K562 (cell line): ENCODE measurements around the gene SPINT1. TPM values are rescaled to one million over a fixed set of nuclear protein-coding genes. Genes with fewer than 3 reads are reported as not detected.

Experiments used
- BDP1 ChIP-seq: IDR thresholded peaks from 3 replicates; pipeline ENCODE4 v1.6.1; 2011; ENCODE audit not compliant: insufficient read length, insufficient read depth
- CREBBP ChIP-seq: IDR thresholded peaks from one replicate; pipeline ENCODE4 v1.6.1; 2012; ENCODE audit warnings: low read depth, mild to moderate bottlenecking, control low read depth, inconsistent platforms, low read length
- FOXK2 ChIP-seq, 2 experiments: fragments of 450-650 bp; IDR thresholded peaks in 1 of 2; conservative IDR thresholded peaks in 1 of 2; 2 replicates each; pipeline ENCODE4 v1.6.1; 2016; ENCODE audit warnings: low read depth in 2 of 2, mild to moderate bottlenecking in 1 of 2
- LCOR ChIP-seq: sonication (generic); formaldehyde crosslinking; IDR thresholded peaks from 2 replicates; pipeline ENCODE4 v1.8.0; 2022; ENCODE audit warnings: mild to moderate bottlenecking, missing genetic modification reagents
- NR2F6 ChIP-seq: fragments of 450-650 bp; formaldehyde crosslinking; IDR thresholded peaks from 2 replicates; pipeline ENCODE4 v1.4.0; 2020; ENCODE audit warnings: mild to moderate bottlenecking
- PURB ChIP-seq: sonication (generic); formaldehyde crosslinking; IDR thresholded peaks from 2 replicates; pipeline ENCODE4 v1.9.0; 2021; ENCODE audit warnings: low read depth, mild to moderate bottlenecking, missing genetic modification reagents
- STAG1 ChIP-seq: sonication (generic); formaldehyde crosslinking; IDR thresholded peaks from 2 replicates; pipeline ENCODE4 v1.5.0; 2020; ENCODE audit warnings: missing genetic modification reagents, borderline replicate concordance
- USF1 ChIP-seq: sonication (generic); formaldehyde crosslinking; IDR thresholded peaks from 2 replicates; pipeline ENCODE4 v1.9.0; 2022; ENCODE audit warnings: mild to moderate bottlenecking, missing genetic modification reagents
- ZC3H8 ChIP-seq: fragments of 450-650 bp; IDR thresholded peaks from 2 replicates; pipeline ENCODE4 v1.6.1; 2017
- ZNF551 ChIP-seq: fragments of 250-450 bp; sonication (Bioruptor Pico); IDR thresholded peaks from 2 replicates; pipeline ENCODE4 v1.5.0; 2021; ENCODE audit warnings: mild to moderate bottlenecking, moderate library complexity
- polyA plus RNA-seq, 8 experiments: library from polyadenylated mRNA; depleted of rRNA in 4 of 8; stranded (reverse) in 5 of 8; unstranded in 3 of 8; fragments of >200 nt; fragmentation: Nextera tagmentation in 2 of 8; fragmentation: Illumina TruSeq in 1 of 8; extraction: Ambion mirVana in 2 of 8; extraction: Trizol in 1 of 8; gene quantifications; 2 replicates each; pipeline versions ENCODE4 v1.2.1 to v1.2.3, GENCODE V29; 2011 to 2014; ENCODE audit warnings: inconsistent platforms in 1 of 8, missing spikeins in 1 of 8
- total RNA-seq, 7 experiments: library from RNA; depleted of rRNA in 6 of 7; stranded (reverse); fragments of >200 nt in 6 of 7; fragmentation: Illumina TruSeq in 2 of 7; extraction: Trizol in 2 of 7; gene quantifications; 2 replicates each; pipeline versions ENCODE4 v1.2.1 to v1.2.3, GENCODE V29; 2011 to 2021; ENCODE audit warnings: low replicate concordance in 1 of 7
- TF ChIP-seq, protein P1 (sequence below): fragments of 150-350 bp; conservative IDR thresholded peaks from 2 replicates; pipeline ENCODE4 v1.6.1; 2014; ENCODE audit warnings: low read length
- TF ChIP-seq, protein P2 (sequence below): sonication (generic); formaldehyde crosslinking; IDR thresholded peaks from 2 replicates; pipeline ENCODE4 v1.8.0; 2023; ENCODE audit warnings: mild to moderate bottlenecking, missing genetic modification reagents
- TF ChIP-seq, protein P3 (sequence below): IDR thresholded peaks from 2 replicates; pipeline ENCODE4 v1.6.1; 2016; ENCODE audit warnings: missing genetic modification characterization, missing compliant biosample characterization
- TF ChIP-seq, protein P4 (sequence below), 3 experiments: fragments of 200-800 bp in 1 of 3; fragments of 250-450 bp in 1 of 3; fragments of 450-650 bp in 1 of 3; sonication (Bioruptor Pico) in 1 of 3; sonication (Bioruptor generic) in 1 of 3; formaldehyde crosslinking in 1 of 3; IDR thresholded peaks; 2 replicates each; pipeline versions ENCODE4 v1.6.1 to v1.8.0; 2016 to 2022; ENCODE audit warnings: mild to moderate bottlenecking in 2 of 3, missing genetic modification characterization in 2 of 3, missing compliant biosample characterization in 1 of 3, moderate library complexity in 1 of 3

Gene SPINT1
- total and polyA plus RNA-seq, 9 of the 15 experiments (the other 6 are each of a cell fraction or from before 2014, with no cell fraction given): 0.78 to 4.5 (median 1.5) TPM

GRCh38 chr15:40857601-40858341 lies 13.9 kb downstream of the SPINT1 start (continued):
- TF ChIP-seq LCOR (no peak), NR2F6 (CRISPR knock-in tag) (no peak), FOXK2 (conservative IDR thresholded peaks at IDR 0.05 in 1 of 2, IDR thresholded peaks at IDR 0.05 in 1 of 2; ENCODE audit: low read depth in 2 of 2) (no peak), ZNF551 (no peak), PURB (CRISPR knock-in tag) (no peak), ZC3H8 (no peak), USF1 (CRISPR knock-in tag) (no peak), CREBBP (no peak), STAG1 (CRISPR knock-in tag) (peak; percentile 46; the same call in 1 of the 2 replicates), BDP1 (no peak)
- TF ChIP-seq, protein P1, sequence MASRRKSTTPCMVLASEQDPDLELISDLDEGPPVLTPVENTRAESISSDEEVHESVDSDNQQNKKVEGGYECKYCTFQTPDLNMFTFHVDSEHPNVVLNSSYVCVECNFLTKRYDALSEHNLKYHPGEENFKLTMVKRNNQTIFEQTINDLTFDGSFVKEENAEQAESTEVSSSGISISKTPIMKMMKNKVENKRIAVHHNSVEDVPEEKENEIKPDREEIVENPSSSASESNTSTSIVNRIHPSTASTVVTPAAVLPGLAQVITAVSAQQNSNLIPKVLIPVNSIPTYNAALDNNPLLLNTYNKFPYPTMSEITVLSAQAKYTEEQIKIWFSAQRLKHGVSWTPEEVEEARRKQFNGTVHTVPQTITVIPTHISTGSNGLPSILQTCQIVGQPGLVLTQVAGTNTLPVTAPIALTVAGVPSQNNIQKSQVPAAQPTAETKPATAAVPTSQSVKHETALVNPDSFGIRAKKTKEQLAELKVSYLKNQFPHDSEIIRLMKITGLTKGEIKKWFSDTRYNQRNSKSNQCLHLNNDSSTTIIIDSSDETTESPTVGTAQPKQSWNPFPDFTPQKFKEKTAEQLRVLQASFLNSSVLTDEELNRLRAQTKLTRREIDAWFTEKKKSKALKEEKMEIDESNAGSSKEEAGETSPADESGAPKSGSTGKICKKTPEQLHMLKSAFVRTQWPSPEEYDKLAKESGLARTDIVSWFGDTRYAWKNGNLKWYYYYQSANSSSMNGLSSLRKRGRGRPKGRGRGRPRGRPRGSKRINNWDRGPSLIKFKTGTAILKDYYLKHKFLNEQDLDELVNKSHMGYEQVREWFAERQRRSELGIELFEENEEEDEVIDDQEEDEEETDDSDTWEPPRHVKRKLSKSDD: no peak
- TF ChIP-seq, protein P2, sequence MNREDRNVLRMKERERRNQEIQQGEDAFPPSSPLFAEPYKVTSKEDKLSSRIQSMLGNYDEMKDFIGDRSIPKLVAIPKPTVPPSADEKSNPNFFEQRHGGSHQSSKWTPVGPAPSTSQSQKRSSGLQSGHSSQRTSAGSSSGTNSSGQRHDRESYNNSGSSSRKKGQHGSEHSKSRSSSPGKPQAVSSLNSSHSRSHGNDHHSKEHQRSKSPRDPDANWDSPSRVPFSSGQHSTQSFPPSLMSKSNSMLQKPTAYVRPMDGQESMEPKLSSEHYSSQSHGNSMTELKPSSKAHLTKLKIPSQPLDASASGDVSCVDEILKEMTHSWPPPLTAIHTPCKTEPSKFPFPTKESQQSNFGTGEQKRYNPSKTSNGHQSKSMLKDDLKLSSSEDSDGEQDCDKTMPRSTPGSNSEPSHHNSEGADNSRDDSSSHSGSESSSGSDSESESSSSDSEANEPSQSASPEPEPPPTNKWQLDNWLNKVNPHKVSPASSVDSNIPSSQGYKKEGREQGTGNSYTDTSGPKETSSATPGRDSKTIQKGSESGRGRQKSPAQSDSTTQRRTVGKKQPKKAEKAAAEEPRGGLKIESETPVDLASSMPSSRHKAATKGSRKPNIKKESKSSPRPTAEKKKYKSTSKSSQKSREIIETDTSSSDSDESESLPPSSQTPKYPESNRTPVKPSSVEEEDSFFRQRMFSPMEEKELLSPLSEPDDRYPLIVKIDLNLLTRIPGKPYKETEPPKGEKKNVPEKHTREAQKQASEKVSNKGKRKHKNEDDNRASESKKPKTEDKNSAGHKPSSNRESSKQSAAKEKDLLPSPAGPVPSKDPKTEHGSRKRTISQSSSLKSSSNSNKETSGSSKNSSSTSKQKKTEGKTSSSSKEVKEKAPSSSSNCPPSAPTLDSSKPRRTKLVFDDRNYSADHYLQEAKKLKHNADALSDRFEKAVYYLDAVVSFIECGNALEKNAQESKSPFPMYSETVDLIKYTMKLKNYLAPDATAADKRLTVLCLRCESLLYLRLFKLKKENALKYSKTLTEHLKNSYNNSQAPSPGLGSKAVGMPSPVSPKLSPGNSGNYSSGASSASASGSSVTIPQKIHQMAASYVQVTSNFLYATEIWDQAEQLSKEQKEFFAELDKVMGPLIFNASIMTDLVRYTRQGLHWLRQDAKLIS (CRISPR knock-in tag): no peak
- TF ChIP-seq, protein P3, sequence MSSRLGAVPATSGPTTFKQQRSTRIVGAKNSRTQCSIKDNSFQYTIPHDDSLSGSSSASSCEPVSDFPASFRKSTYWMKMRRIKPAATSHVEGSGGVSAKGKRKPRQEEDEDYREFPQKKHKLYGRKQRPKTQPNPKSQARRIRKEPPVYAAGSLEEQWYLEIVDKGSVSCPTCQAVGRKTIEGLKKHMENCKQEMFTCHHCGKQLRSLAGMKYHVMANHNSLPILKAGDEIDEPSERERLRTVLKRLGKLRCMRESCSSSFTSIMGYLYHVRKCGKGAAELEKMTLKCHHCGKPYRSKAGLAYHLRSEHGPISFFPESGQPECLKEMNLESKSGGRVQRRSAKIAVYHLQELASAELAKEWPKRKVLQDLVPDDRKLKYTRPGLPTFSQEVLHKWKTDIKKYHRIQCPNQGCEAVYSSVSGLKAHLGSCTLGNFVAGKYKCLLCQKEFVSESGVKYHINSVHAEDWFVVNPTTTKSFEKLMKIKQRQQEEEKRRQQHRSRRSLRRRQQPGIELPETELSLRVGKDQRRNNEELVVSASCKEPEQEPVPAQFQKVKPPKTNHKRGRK: no peak
- TF ChIP-seq, protein P4, sequence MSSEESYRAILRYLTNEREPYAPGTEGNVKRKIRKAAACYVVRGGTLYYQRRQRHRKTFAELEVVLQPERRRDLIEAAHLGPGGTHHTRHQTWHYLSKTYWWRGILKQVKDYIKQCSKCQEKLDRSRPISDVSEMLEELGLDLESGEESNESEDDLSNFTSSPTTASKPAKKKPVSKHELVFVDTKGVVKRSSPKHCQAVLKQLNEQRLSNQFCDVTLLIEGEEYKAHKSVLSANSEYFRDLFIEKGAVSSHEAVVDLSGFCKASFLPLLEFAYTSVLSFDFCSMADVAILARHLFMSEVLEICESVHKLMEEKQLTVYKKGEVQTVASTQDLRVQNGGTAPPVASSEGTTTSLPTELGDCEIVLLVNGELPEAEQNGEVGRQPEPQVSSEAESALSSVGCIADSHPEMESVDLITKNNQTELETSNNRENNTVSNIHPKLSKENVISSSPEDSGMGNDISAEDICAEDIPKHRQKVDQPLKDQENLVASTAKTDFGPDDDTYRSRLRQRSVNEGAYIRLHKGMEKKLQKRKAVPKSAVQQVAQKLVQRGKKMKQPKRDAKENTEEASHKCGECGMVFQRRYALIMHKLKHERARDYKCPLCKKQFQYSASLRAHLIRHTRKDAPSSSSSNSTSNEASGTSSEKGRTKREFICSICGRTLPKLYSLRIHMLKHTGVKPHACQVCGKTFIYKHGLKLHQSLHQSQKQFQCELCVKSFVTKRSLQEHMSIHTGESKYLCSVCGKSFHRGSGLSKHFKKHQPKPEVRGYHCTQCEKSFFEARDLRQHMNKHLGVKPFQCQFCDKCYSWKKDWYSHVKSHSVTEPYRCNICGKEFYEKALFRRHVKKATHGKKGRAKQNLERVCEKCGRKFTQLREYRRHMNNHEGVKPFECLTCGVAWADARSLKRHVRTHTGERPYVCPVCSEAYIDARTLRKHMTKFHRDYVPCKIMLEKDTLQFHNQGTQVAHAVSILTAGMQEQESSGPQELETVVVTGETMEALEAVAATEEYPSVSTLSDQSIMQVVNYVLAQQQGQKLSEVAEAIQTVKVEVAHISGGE (CRISPR knock-in tag; IDR thresholded peaks at IDR 0.05): no peak
